Sigmoid colon (tissue), 7 donors: ENCODE results near the gene PRKCSH. TPM values are rescaled to one million over a fixed set of nuclear protein-coding genes. Genes with fewer than 3 reads are reported as not detected.

Source experiments
- DNase-seq: peaks from one replicate; pipeline ENCODE4 v3.0.0-alpha.2; 2019
- H3K27ac ChIP-seq, 4 donors: fragments of 200-600 bp; sonication (generic); one replicate each; pipeline ENCODE4 v1.5.1; 2016 to 2019; ENCODE audit warnings: mild to moderate bottlenecking in 1 of 4
- H3K27me3 ChIP-seq, 3 donors: fragments of 200-600 bp; sonication (generic); one replicate each; pipeline ENCODE4 v1.5.1; 2019; ENCODE audit warnings: mild to moderate bottlenecking in 1 of 3
- H3K36me3 ChIP-seq, 4 donors: fragments of 200-600 bp; sonication (generic); one replicate each; pipeline ENCODE4 v1.5.1; 2016 to 2019
- H3K4me1 ChIP-seq, 4 donors: fragments of 200-600 bp; sonication (generic); one replicate each; pipeline ENCODE4 v1.5.1; 2017 to 2019
- H3K4me3 ChIP-seq, 4 donors: fragments of 200-600 bp; sonication (generic); one replicate each; pipeline ENCODE4 v1.5.1; 2017 to 2019; ENCODE audit warnings: mild to moderate bottlenecking in 2 of 4, moderate library complexity in 1 of 4
- H3K9me3 ChIP-seq, 4 donors: fragments of 200-600 bp in 3 of 4; sonication (generic) in 3 of 4; one replicate each; pipeline versions ENCODE4 v1.5.1 to v1.6.1; 2013 to 2019
- CTCF ChIP-seq, 4 experiments: fragments of 450-650 bp in 3 of 4; fragments of 200-600 bp in 1 of 4; IDR thresholded peaks; one replicate each; pipeline ENCODE4 v1.5.1; 2016 to 2019; ENCODE audit warnings: antibody characterized with exemption in 4 of 4, mild to moderate bottlenecking in 3 of 4, moderate library complexity in 2 of 4
- EP300 ChIP-seq, 4 donors: sonication (generic); formaldehyde crosslinking; IDR thresholded peaks; one replicate each; pipeline ENCODE4 v1.6.1; 2017; ENCODE audit warnings: antibody characterized with exemption in 4 of 4
- POLR2A ChIP-seq, 2 donors: fragments of 450-650 bp; IDR thresholded peaks; one replicate each; pipeline ENCODE4 v1.6.1; 2016; ENCODE audit warnings: antibody characterized with exemption in 2 of 2, mild to moderate bottlenecking in 2 of 2, moderate library complexity in 2 of 2
- POLR2AphosphoS5 ChIP-seq, 4 donors: sonication (generic); formaldehyde crosslinking; IDR thresholded peaks; one replicate each; pipeline ENCODE4 v1.6.1; 2017; ENCODE audit warnings: antibody characterized with exemption in 4 of 4
- WGBS, 2 donors: extraction: QIAGEN DNeasy Blood & Tissue Kit; methylation state at CpG; one replicate each; pipeline ENCODE4 v1.1.7; 2013; 5-methylcytosine and 5-hydroxymethylcytosine counted together
- intact Hi-C: fragments of 100-400 bp; cut with DNase I; formaldehyde crosslinking; loops from one replicate; pipeline ENCODE4 v1.15.1; 2023
- polyA plus RNA-seq, 3 donors: library from polyadenylated mRNA; stranded (reverse); fragments of 200-250 nt; gene quantifications; one replicate each; pipeline ENCODE4 v1.2.3, GENCODE V29; 2013
- total RNA-seq, 4 donors: library from RNA; depleted of rRNA; stranded (reverse); fragments of >200 nt; gene quantifications; one replicate each; pipeline ENCODE4 v1.1.0, GENCODE V29; 2016
- donor health status: healthy with polysubstance abuse.
- donor health status: Bipolar disorder and iron deficiency.
- donor health status: healthy.

PRKCSH gene
- total and polyA plus RNA-seq, 7 donors: 57.6 to 187 (median 89.3) TPM

DNA sequence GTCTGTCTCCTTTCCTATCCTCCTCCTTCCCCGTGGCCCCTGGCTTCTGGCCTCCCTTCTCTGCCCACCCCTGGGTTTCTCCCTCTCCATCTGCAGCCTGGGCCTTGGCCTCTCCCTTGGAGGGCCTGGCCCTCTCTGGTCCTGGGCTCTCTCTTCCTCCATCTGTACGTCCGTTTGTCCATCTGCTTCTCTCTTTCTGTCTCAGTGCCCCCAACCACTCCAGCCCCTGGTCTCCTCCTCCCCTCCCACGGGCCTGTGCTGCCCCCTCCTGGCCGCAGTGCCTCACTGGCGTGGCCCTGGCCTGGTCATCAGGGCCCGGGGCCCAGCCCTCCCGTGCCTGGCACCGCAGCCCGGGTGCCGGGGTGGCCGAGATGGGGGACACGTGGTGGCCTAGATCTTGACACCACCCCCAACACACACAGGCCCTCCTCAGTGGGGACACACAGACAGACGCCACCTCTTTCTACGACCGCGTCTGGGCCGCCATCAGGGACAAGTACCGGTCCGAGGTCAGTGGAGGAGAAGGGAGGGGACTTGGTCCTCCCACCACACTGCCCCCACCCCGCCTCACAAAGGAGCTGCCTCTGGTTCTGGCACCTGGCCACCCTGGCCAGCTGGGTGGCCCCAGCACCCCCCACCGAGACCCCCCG is 11.3 kb downstream of the PRKCSH start:
- H3K27ac ChIP-seq: no peak overlapping the region
- intact Hi-C loops: loop anchor here (1.0 to 2.0 kb wide), 2 partner anchors 152 to 203 kb away; no protein-coding TSS in a partner anchor
- H3K27me3 ChIP-seq: peaks cover 0 to 5% (median 0%) of the 10 kb centered on the region in 3 donors
- DNase-seq: peak; percentile 78
- H3K36me3 ChIP-seq: peaks cover 15 to 92% (median 63%) of the 10 kb centered on the region in 4 donors
- no peaks in the 10 kb centered on the region for H3K4me1 ChIP-seq
- TF ChIP-seq CTCF (IDR thresholded peaks at IDR 0.05) (peak; percentile 67 to 85 (median 75)), POLR2AphosphoS5 (IDR thresholded peaks at IDR 0.05) (no peak), EP300 (IDR thresholded peaks at IDR 0.05) (no peak), POLR2A (IDR thresholded peaks at IDR 0.05) (no peak)
- H3K9me3 ChIP-seq: no peaks in the 10 kb centered on the region
- WGBS, 2 donors: 65 to 79% methylated on average over 23 of the region's 23 CpGs
- no peak overlapping the region for H3K4me3 ChIP-seq

DNA sequence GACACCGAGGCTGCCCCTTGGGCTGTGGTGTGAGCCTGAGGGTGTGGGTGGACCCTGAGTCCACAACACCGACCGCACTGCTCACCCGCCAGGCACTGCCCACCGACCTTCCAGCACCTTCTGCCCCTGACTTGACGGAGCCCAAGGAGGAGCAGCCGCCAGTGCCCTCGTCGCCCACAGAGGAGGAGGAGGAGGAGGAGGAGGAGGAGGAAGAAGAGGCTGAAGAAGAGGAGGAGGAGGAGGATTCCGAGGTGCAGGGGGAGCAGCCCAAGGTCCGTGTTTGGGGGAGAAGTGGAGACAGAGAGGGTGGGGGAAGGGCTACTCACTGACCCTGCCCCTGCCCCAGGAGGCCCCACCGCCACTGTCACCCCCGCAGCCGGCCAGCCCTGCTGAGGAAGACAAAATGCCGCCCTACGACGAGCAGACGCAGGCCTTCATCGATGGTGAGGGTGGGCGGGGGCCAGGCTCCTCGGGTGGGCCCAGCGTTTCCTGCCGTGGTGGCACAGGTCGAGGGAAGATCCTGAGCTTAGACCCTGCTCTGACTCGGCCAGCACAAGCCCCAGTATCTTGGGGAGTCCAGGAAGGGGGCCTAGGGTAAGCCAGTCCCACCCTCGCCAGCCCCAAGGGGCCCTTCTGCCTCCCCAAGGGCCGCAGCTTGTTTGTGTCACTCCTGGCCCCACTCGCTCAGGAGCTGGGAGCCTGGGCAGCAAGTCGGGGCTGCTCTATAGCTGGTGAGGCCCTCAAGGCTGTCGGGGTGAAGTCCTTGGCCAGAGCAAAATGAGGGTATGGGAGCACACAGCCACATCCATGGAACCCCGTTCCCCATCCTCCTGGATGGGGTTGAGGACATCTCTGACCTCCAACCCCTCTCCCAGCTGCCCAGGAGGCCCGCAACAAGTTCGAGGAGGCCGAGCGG is 12.2 kb downstream of the PRKCSH start:
- Histone ChIP-seq H3K36me3 (peaks cover 9 to 83% (median 55%) of the 10 kb centered on the region in 4 donors), H3K27ac (no peak overlapping the region), H3K4me1 (no peaks in the 10 kb centered on the region), H3K4me3 (no peak overlapping the region), H3K27me3 (peaks cover 0 to 8% (median 0%) of the 10 kb centered on the region in 3 donors), H3K9me3 (no peaks in the 10 kb centered on the region)
- intact Hi-C loops: loop anchor here (2.0 kb wide), 1 partner anchor 153 kb away; no protein-coding TSS in a partner anchor
- TF ChIP-seq EP300 (IDR thresholded peaks at IDR 0.05): no peak
- TF ChIP-seq CTCF (IDR thresholded peaks at IDR 0.05): no peak
- no peak for TF ChIP-seq POLR2A (IDR thresholded peaks at IDR 0.05)
- TF ChIP-seq POLR2AphosphoS5 (IDR thresholded peaks at IDR 0.05): no peak
- WGBS, 2 donors: 92% methylated on average over 35 of the region's 35 CpGs
- no peak for DNase-seq

GRCh38 chr19:11448410-11448809 is 13.0 kb downstream of the PRKCSH start:
- Histone ChIP-seq H3K27me3 (peaks cover 0 to 13% (median 0%) of the 10 kb centered on the region in 3 donors), H3K4me3 (no peak overlapping the region), H3K27ac (no peak overlapping the region), H3K36me3 (peaks cover 5 to 75% (median 50%) of the 10 kb centered on the region in 4 donors), H3K9me3 (no peaks in the 10 kb centered on the region), H3K4me1 (no peaks in the 10 kb centered on the region)
- no peak for DNase-seq
- TF ChIP-seq CTCF (IDR thresholded peaks at IDR 0.05): no peak
- no peak for TF ChIP-seq POLR2AphosphoS5 (IDR thresholded peaks at IDR 0.05)
- no peak for TF ChIP-seq POLR2A (IDR thresholded peaks at IDR 0.05)
- TF ChIP-seq EP300 (IDR thresholded peaks at IDR 0.05): no peak
- WGBS, 2 donors: 86 to 88% methylated on average over 13 of the region's 13 CpGs
- intact Hi-C loops: no loop called here

DNA sequence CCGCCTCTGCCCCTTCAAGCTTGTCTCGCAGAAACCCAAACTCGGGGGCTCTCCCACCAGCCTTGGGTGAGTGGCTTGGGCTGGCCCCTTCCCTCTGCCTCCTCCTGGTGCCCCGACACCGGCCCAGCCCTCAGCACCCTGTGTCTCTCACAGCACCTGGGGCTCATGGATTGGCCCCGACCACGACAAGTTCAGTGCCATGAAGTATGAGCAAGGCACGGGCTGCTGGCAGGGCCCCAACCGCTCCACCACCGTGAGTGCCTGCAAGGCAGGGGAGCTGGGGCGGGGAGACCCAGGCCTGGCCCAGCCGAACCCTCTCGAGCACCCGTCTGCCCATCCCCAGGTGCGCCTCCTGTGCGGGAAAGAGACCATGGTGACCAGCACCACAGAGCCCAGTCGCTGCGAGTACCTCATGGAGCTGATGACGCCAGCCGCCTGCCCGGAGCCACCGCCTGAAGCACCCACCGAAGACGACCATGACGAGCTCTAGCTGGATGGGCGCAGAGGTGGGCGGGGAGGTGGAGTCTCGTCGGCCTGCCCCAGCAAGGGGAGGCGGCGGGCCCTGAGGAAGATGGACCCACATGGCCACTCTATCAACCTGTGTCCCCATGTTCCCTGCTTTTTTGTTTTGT is 13.6 kb downstream of the PRKCSH start:
- Histone ChIP-seq H3K4me3 (no peak overlapping the region), H3K9me3 (no peaks in the 10 kb centered on the region), H3K27ac (no peak overlapping the region), H3K36me3 (peaks cover 5 to 69% (median 50%) of the 10 kb centered on the region in 4 donors), H3K4me1 (no peaks in the 10 kb centered on the region), H3K27me3 (peaks cover 0 to 13% (median 0%) of the 10 kb centered on the region in 3 donors)
- TF ChIP-seq POLR2AphosphoS5 (IDR thresholded peaks at IDR 0.05): no peak
- no peak for TF ChIP-seq CTCF (IDR thresholded peaks at IDR 0.05)
- TF ChIP-seq POLR2A (IDR thresholded peaks at IDR 0.05): no peak
- no peak for TF ChIP-seq EP300 (IDR thresholded peaks at IDR 0.05)
- intact Hi-C loops: no loop called here
- WGBS, 2 donors: 94 to 95% methylated on average over 31 of the region's 31 CpGs
- no peak for DNase-seq
